Spleen (tissue), 11 donors: ENCODE results near the gene SLC10A3. TPM values are rescaled to one million over a fixed set of nuclear protein-coding genes. Genes with fewer than 3 reads are reported as not detected.

Experiments used
- DNase-seq: peaks from one replicate; pipeline ENCODE4 v3.0.0-alpha.2; 2020
- H3K27ac ChIP-seq, 8 donors: fragments of 200-600 bp; sonication (generic) in 7 of 8; 1 replicate in 4 of 8; 2 replicates in 4 of 8; pipeline versions ENCODE4 v1.5.0 to v1.8.0; 2016 to 2021; ENCODE audit warnings: inconsistent platforms in 4 of 8, mild to moderate bottlenecking in 4 of 8, moderate library complexity in 1 of 8
- H3K27me3 ChIP-seq, 7 donors: fragments of 200-600 bp; sonication (generic) in 6 of 7; replicated peaks in 1 of 7; 1 replicate in 4 of 7; 2 replicates in 3 of 7; pipeline versions ENCODE4 v1.5.0 to v1.8.0; 2016 to 2021; ENCODE audit warnings: inconsistent platforms in 3 of 7, mild to moderate bottlenecking in 1 of 7
- H3K36me3 ChIP-seq, 6 donors: fragments of 200-600 bp; sonication (generic) in 5 of 6; 1 replicate in 4 of 6; 2 replicates in 2 of 6; pipeline versions ENCODE4 v1.5.0 to v1.8.0; 2016 to 2021; ENCODE audit warnings: inconsistent platforms in 2 of 6
- H3K4me1 ChIP-seq, 6 donors: fragments of 200-600 bp; sonication (generic) in 5 of 6; 1 replicate in 3 of 6; 2 replicates in 3 of 6; pipeline versions ENCODE4 v1.5.0 to v1.8.0; 2016 to 2021; ENCODE audit warnings: inconsistent platforms in 3 of 6
- H3K4me3 ChIP-seq, 8 donors: fragments of 200-600 bp; sonication (generic) in 7 of 8; 1 replicate in 4 of 8; 2 replicates in 4 of 8; pipeline versions ENCODE4 v1.5.0 to v1.8.0; 2016 to 2021; ENCODE audit warnings: inconsistent platforms in 4 of 8, mild to moderate bottlenecking in 4 of 8, moderate library complexity in 2 of 8
- H3K9me3 ChIP-seq, 8 donors: fragments of 200-600 bp; sonication (generic) in 7 of 8; 1 replicate in 4 of 8; 2 replicates in 4 of 8; pipeline versions ENCODE4 v1.5.0 to v1.8.0; 2016 to 2021; ENCODE audit warnings: inconsistent platforms in 4 of 8
- POLR2A ChIP-seq, 3 donors: fragments of 450-650 bp; IDR thresholded peaks; one replicate each; pipeline ENCODE4 v1.5.1; 2017; ENCODE audit warnings: antibody characterized with exemption in 3 of 3, mild to moderate bottlenecking in 1 of 3
- POLR2AphosphoS5 ChIP-seq, 3 donors: sonication (generic); formaldehyde crosslinking; IDR thresholded peaks; one replicate each; pipeline ENCODE4 v1.5.1; 2017; ENCODE audit warnings: antibody characterized with exemption in 3 of 3
- WGBS, 5 donors: extraction: QIAGEN DNeasy Blood & Tissue Kit in 3 of 5; methylation state at CpG; one replicate each; pipeline versions ENCODE4 v1.1.5 to v1.1.7; 2013 to 2018; 5-methylcytosine and 5-hydroxymethylcytosine counted together
- intact Hi-C: fragments of 100-400 bp; cut with DNase I; formaldehyde crosslinking; loops from one replicate; pipeline ENCODE4 v1.15.0; 2023; ENCODE audit warnings: low total_unique reads
- polyA plus RNA-seq, 3 donors: library from polyadenylated mRNA; stranded (reverse); fragments of 200-250 nt; gene quantifications; one replicate each; pipeline ENCODE4 v1.2.1, GENCODE V29; 2013
- total RNA-seq, 7 donors: library from RNA; depleted of rRNA in 3 of 7; stranded (reverse); fragments of >200 nt in 3 of 7; fragmentation: NEBNext Ultra II Directional in 4 of 7; extraction: Animal tissue kit (Norgen Biotek cat#: 25700) in 4 of 7; gene quantifications; one replicate each; pipeline versions ENCODE4 v1.1.0 to v1.2.1, GENCODE V29; 2016 to 2021
- TF ChIP-seq, protein P1 (sequence below), 11 experiments: fragments of 200-600 bp in 7 of 11; fragments of 450-650 bp in 4 of 11; sonication (generic) in 4 of 11; IDR thresholded peaks in 8 of 11; conservative IDR thresholded peaks in 3 of 11; 1 replicate in 7 of 11; 2 replicates in 4 of 11; pipeline versions ENCODE4 v1.4.0 to v1.8.0; 2016 to 2021; ENCODE audit warnings: antibody characterized with exemption in 11 of 11, inconsistent platforms in 4 of 11, mild to moderate bottlenecking in 1 of 11
- donor health status: healthy with polysubstance abuse.
- donor health status: DM: no; HTN: no; CAD: no; lungs with moderate emphysema.
- donor health status: DM: no; HTN: no; CAD: no.
- donor health status: Bipolar disorder and iron deficiency.
- donor health status: healthy.
- donor health status: DM: no; HTN: no; CAD: no.
- donor health status: DM: yes; HTN: yes; CAD: no.

Gene SLC10A3
- total and polyA plus RNA-seq, 10 donors, result 11.0 to 21.8 (median 16.8) TPM

DNA sequence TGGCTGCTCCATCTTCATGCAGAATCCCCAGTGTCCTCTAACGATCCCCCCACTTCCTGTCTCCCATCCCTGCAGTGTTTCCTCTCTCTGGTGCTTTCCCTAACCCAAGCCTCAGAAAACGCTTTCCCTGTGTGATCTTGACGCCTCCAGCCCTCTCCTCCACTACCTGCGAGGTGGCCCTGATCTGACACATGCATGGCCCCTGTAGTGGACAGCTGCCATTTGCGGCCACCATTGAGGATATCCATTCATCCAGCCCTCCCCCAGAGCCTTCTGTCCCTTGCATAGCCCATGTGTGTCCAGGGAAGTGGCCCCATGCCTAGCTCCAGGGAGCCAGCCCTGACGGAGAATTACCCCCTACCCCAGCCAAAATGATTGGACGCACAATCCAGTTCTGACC lies 7.1 kb downstream of the SLC10A3 start:
- Histone ChIP-seq H3K36me3 (peaks cover 0 to 32% (median 0%) of the 10 kb centered on the region in 6 donors), H3K27me3 (no peaks in the 10 kb centered on the region), H3K9me3 (no peaks in the 10 kb centered on the region), H3K4me1 (peaks cover 0 to 50% (median 32%) of the 10 kb centered on the region in 6 donors), H3K27ac (no peak overlapping the region), H3K4me3 (no peak overlapping the region)
- 60 to 84% (median 78%) methylated on average over 7 of the region's 7 CpGs for WGBS, 5 donors
- no peak for DNase-seq
- intact Hi-C loops, result no loop called here
- TF ChIP-seq POLR2AphosphoS5 (IDR thresholded peaks at IDR 0.05) (no peak), POLR2A (IDR thresholded peaks at IDR 0.05) (no peak)
- TF ChIP-seq, protein P1, sequence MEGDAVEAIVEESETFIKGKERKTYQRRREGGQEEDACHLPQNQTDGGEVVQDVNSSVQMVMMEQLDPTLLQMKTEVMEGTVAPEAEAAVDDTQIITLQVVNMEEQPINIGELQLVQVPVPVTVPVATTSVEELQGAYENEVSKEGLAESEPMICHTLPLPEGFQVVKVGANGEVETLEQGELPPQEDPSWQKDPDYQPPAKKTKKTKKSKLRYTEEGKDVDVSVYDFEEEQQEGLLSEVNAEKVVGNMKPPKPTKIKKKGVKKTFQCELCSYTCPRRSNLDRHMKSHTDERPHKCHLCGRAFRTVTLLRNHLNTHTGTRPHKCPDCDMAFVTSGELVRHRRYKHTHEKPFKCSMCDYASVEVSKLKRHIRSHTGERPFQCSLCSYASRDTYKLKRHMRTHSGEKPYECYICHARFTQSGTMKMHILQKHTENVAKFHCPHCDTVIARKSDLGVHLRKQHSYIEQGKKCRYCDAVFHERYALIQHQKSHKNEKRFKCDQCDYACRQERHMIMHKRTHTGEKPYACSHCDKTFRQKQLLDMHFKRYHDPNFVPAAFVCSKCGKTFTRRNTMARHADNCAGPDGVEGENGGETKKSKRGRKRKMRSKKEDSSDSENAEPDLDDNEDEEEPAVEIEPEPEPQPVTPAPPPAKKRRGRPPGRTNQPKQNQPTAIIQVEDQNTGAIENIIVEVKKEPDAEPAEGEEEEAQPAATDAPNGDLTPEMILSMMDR (IDR thresholded peaks at IDR 0.05 in 8 of 11, conservative IDR thresholded peaks at IDR 0.05 in 3 of 11), result no peak

DNA sequence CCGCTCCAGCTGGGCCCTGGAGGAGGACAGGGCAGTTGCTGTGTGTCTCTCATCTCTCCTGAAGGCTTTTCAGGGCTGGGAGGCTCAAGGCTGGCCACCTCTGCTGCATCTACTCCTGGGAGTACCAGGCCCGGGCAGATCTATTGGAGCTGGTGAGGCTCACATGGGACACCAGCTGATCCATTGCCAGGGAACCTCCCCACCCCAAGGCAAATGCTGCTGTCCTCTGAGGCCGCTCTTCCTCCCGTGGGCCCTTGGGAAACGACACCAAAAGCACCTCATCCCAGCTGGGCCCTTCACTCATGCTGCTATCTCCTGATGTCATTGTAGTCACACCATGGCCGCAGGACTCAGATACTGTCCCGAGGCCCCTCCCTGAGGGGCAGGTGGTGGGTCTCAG lies 7.6 kb downstream of the SLC10A3 start:
- intact Hi-C loops, result no loop called here
- Histone ChIP-seq H3K4me1 (peaks cover 0 to 51% (median 34%) of the 10 kb centered on the region in 6 donors), H3K27ac (no peak overlapping the region), H3K4me3 (no peak overlapping the region), H3K36me3 (peaks cover 0 to 26% (median 0%) of the 10 kb centered on the region in 6 donors), H3K9me3 (no peaks in the 10 kb centered on the region), H3K27me3 (no peaks in the 10 kb centered on the region)
- WGBS, 5 donors, result 83 to 88% (median 84%) methylated on average over 1 to 7 of the region's 7 CpGs
- DNase-seq, result no peak
- TF ChIP-seq, protein P1 (IDR thresholded peaks at IDR 0.05 in 8 of 11, conservative IDR thresholded peaks at IDR 0.05 in 3 of 11), result no peak
- TF ChIP-seq POLR2A (IDR thresholded peaks at IDR 0.05) (no peak), POLR2AphosphoS5 (IDR thresholded peaks at IDR 0.05) (no peak)

DNA sequence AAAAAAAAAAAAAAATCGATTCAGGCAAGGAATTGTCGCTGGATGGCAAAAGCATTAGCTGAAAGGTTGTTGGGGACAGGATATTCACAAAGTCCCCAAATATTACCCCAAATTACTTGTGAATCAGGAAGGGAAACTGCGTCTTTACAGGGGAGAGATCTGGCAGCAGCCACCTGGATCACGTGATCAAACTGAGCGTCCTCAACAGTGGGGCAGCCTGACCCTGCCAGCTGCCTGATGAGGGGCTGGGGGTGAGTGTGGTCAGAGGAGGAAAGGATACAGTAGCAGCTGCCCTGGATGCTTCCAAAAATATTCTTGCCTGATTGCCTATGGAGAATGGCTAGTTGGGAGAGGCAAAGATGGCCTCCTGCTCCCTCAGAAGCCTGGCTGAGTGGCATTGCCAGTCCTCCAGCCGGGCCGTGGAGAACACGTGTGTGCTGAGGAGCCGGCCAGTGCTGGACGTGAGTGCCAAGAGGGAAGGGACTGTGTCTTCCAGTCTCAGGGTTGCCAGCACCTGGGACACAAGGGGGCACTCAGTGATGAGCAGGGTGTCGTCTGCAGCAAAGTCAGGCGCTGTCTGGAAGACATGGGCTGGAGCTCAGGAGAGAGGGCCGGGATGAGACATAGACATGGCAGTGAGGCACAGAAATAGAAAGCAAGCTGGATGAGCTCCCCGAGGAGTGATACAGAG lies 8.4 kb downstream of the SLC10A3 start:
- DNase-seq, result peak; percentile 63
- intact Hi-C loops, result no loop called here
- no peak for TF ChIP-seq POLR2AphosphoS5 (IDR thresholded peaks at IDR 0.05)
- TF ChIP-seq POLR2A (IDR thresholded peaks at IDR 0.05), result no peak
- TF ChIP-seq, protein P1 (IDR thresholded peaks at IDR 0.05 in 8 of 11, conservative IDR thresholded peaks at IDR 0.05 in 3 of 11), result no peak
- H3K27me3 ChIP-seq, result no peaks in the 10 kb centered on the region
- no peaks in the 10 kb centered on the region for H3K9me3 ChIP-seq
- 83 to 92% (median 85%) methylated on average over 12 to 14 of the region's 14 CpGs for WGBS, 5 donors
- no peak overlapping the region for H3K4me3 ChIP-seq
- no peak overlapping the region for H3K27ac ChIP-seq
- peaks cover 0 to 20% (median 0%) of the 10 kb centered on the region in 6 donors for H3K36me3 ChIP-seq
- peaks cover 0 to 50% (median 28%) of the 10 kb centered on the region in 6 donors for H3K4me1 ChIP-seq

DNA sequence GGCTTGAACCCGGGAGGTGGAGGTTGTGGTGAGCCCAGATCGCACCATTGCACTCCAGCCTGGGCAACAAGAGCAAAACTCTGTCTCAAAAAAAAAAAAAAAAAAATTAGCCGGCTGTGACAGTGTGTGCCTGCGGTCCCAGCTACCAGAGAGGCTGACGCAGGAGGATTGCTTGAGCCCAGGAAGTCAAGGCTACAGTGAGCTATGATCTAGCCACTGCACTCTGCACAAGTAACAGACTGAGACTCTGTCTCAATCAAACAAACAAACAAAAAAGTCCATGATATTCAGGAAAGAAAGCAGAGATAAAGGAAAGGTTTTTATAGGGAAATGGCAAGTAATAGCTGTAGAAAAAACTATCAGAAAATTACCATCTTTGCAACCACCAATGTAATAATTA lies 9.2 kb downstream of the SLC10A3 start:
- intact Hi-C loops, result no loop called here
- Histone ChIP-seq H3K27ac (no peak overlapping the region), H3K36me3 (peaks cover 0 to 20% (median 0%) of the 10 kb centered on the region in 6 donors), H3K9me3 (no peaks in the 10 kb centered on the region), H3K4me3 (no peak overlapping the region), H3K4me1 (peaks cover 0 to 46% (median 24%) of the 10 kb centered on the region in 6 donors), H3K27me3 (no peaks in the 10 kb centered on the region)
- TF ChIP-seq, protein P1 (IDR thresholded peaks at IDR 0.05 in 8 of 11, conservative IDR thresholded peaks at IDR 0.05 in 3 of 11), result no peak
- no peak for TF ChIP-seq POLR2A (IDR thresholded peaks at IDR 0.05)
- TF ChIP-seq POLR2AphosphoS5 (IDR thresholded peaks at IDR 0.05), result no peak
- 82 to 99% (median 88%) methylated on average over 5 of the region's 5 CpGs for WGBS, 5 donors
- no peak for DNase-seq
